NCI-H345 (cell line): ENCODE data around the gene RNF34.

ENCODE experiments used
- DNase-seq: peaks from one replicate; lab custom pipeline; 2025; lab: John Stamatoyannopoulos, UW

Gene RNF34

GRCh38 chr12:121440768-121441167, 40.9 kb downstream of the RNF34 start:
- no peak for DNase-seq

- no peak for DNase-seq
Measured at GRCh38 chr12:121441555-121441954, 41.6 kb downstream of the RNF34 start.

- no peak for DNase-seq
Measured at GRCh38 chr12:121442028-121442948, 42.4 kb downstream of the RNF34 start.

- peak; percentile 61 for DNase-seq
Measured at GRCh38 chr12:121443193-121443870, 43.4 kb downstream of the RNF34 start.

- no peak for DNase-seq
Measured at GRCh38 chr12:121443911-121444841, 44.3 kb downstream of the RNF34 start.

GRCh38 chr12:121444842-121445202, 44.9 kb downstream of the RNF34 start:
- no peak for DNase-seq

GRCh38 chr12:121446750-121447149, 46.8 kb downstream of the RNF34 start:
- DNase-seq = no peak

GRCh38 chr12:121448771-121449315, 48.9 kb downstream of the RNF34 start:
- no peak for DNase-seq

GRCh38 chr12:121451961-121452339, 52.0 kb downstream of the RNF34 start:
- DNase-seq = no peak

GRCh38 chr12:121452340-121452984, 52.5 kb downstream of the RNF34 start:
- DNase-seq = no peak

GRCh38 chr12:121452985-121453360, 53.1 kb downstream of the RNF34 start:
- DNase-seq = no peak

- DNase-seq = no peak
Measured at GRCh38 chr12:121453629-121454028, 53.7 kb downstream of the RNF34 start.

- DNase-seq = no peak
Measured at GRCh38 chr12:121454921-121455320, 55.0 kb downstream of the RNF34 start.

- DNase-seq = no peak
Measured at GRCh38 chr12:121455766-121456420, 56.0 kb downstream of the RNF34 start.

GRCh38 chr12:121456551-121456950, 56.6 kb downstream of the RNF34 start:
- DNase-seq = no peak

GRCh38 chr12:121461048-121461447, 61.1 kb downstream of the RNF34 start:
- no peak for DNase-seq

GRCh38 chr12:121464331-121464730, 64.4 kb downstream of the RNF34 start:
- no peak for DNase-seq

- no peak for DNase-seq
Measured at GRCh38 chr12:121465921-121466793, 66.2 kb downstream of the RNF34 start.

GRCh38 chr12:121466794-121467637, 67.1 kb downstream of the RNF34 start:
- DNase-seq = peak; percentile 95
